ENCODE results near the gene NRF1. TPM values are rescaled to one million over a fixed set of nuclear protein-coding genes. Genes with fewer than 3 reads are reported as not detected.
"Not testable (repeated sequence)": the region's sequence is repeated elsewhere in the genome, so short reads cannot be mapped to it uniquely, and the experiment has no call there.

Gene NRF1
- total RNA-seq, 1 experiment from 2014 or later = 23.2 TPM

DNA sequence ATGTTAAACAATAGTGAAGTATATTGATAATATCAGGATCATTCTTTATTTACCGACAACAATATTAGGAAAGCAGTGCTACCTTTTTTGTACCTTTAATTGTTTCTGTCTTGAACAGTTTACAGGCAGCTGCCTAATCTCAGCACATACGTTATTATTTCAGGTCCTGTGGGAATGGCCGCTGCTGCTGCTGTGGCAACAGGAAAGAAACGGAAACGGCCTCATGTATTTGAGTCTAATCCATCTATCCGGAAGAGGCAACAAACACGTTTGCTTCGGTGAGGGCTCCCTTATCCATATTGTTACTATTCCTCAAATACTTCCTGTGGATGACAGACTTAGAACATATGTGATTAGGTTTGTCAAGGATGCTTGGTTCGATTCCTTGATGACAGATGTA, 59.7 kb downstream of the NRF1 start:
- Histone ChIP-seq H3K79me2 (ENCODE audit: low read depth) (no peaks in the 10 kb centered on the region; the same call in 1 of the 2 replicates), H3K4me3 (no peak overlapping the region), H3K9me2 (ENCODE audit: insufficient read depth) (no peaks in the 10 kb centered on the region), H2AFZ (no peak overlapping the region), H3K27me3 (ENCODE audit: insufficient read depth, low read depth) (no peaks in the 10 kb centered on the region), H3K4me2 (no peak overlapping the region), H3K4me1 (replicated peaks; ENCODE audit: insufficient read depth) (no peaks in the 10 kb centered on the region), H3K27ac (no peak overlapping the region), H4K20me1 (ENCODE audit: insufficient read depth) (no peaks in the 10 kb centered on the region), H3F3A (ENCODE audit: insufficient read depth, low read depth) (peaks cover 4% of the 10 kb centered on the region), H3K36me3 (ENCODE audit: low read depth) (peaks cover 18% of the 10 kb centered on the region; the same call in 1 of the 2 replicates), H3K9me3 (ENCODE audit: insufficient read depth, low read depth) (peaks cover 3% of the 10 kb centered on the region; the same call in 1 of the 2 replicates)
- TF ChIP-seq, protein P1, sequence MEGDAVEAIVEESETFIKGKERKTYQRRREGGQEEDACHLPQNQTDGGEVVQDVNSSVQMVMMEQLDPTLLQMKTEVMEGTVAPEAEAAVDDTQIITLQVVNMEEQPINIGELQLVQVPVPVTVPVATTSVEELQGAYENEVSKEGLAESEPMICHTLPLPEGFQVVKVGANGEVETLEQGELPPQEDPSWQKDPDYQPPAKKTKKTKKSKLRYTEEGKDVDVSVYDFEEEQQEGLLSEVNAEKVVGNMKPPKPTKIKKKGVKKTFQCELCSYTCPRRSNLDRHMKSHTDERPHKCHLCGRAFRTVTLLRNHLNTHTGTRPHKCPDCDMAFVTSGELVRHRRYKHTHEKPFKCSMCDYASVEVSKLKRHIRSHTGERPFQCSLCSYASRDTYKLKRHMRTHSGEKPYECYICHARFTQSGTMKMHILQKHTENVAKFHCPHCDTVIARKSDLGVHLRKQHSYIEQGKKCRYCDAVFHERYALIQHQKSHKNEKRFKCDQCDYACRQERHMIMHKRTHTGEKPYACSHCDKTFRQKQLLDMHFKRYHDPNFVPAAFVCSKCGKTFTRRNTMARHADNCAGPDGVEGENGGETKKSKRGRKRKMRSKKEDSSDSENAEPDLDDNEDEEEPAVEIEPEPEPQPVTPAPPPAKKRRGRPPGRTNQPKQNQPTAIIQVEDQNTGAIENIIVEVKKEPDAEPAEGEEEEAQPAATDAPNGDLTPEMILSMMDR (conservative IDR thresholded peaks at IDR 0.05) = no peak
- no peak for TF ChIP-seq EZH2 (IDR thresholded peaks at IDR 0.05; ENCODE audit: low read depth)
- DNase-seq = no peak
- intact Hi-C loops (cut with micrococcal nuclease; ENCODE audit: unreplicated experiment) = no loop called here
- POLR2A ChIA-PET (ENCODE audit: unreplicated experiment) = no interaction called here
- CTCF ChIA-PET = no interaction called here
- no TSS peak for BruUV-seq (replicated peaks)

DNA sequence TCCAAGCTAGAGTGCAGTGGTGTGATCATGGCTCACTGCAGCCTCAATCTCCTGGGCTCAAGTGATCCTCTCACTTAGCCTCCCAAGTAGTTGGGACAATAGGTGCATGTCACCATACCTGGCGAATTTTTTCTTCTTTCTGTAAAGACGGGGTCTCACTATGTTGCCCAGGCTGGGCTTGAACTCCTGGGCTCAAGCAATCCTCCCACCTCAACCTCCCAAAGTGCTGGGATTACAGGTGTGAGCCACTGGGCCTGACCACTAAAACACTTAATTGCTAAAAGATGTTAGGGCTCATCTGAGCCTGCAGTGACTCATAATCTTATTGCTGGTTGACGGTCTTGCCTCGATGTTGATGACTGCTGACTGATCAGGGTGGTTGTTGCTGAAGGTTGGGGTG, 63.0 kb downstream of the NRF1 start:
- H3K4me2 ChIP-seq; H3K27ac ChIP-seq; DNase-seq; H4K20me1 ChIP-seq (ENCODE audit: insufficient read depth); H3K79me2 ChIP-seq (ENCODE audit: low read depth); H3K4me3 ChIP-seq; H3K9me2 ChIP-seq (ENCODE audit: insufficient read depth); H3F3A ChIP-seq (ENCODE audit: insufficient read depth, low read depth); intact Hi-C loops (cut with micrococcal nuclease; ENCODE audit: unreplicated experiment); CTCF ChIA-PET; POLR2A ChIA-PET (ENCODE audit: unreplicated experiment); H3K4me1 ChIP-seq (replicated peaks; ENCODE audit: insufficient read depth); H2AFZ ChIP-seq; H3K9me3 ChIP-seq (ENCODE audit: insufficient read depth, low read depth); H3K27me3 ChIP-seq (ENCODE audit: insufficient read depth, low read depth); BruUV-seq (replicated peaks): not testable (repeated sequence)
- H3K36me3 ChIP-seq (ENCODE audit: low read depth) = peaks cover 18% of the 10 kb centered on the region; the same call in 1 of the 2 replicates

DNA sequence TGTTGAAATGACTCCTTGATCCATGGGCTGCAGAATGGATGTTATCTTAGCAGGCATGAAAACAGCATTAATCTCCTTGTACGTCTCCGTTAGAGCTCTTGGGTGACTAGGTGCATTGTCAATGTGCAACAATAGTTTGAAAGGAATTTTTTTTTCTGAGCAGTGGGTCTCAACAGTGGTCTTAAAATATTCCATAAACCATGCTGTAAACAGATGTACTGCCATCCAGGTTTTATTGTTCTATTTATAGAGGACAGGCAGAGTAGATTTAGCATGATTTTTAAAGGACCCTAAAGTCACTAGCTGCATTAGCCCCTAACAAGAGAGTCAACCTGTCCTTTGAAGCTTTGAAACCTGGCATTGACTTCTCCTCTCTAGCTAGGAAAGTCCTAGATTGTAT, 64.0 kb downstream of the NRF1 start:
- no peaks in the 10 kb centered on the region for H3K4me1 ChIP-seq (replicated peaks; ENCODE audit: insufficient read depth)
- no peaks in the 10 kb centered on the region for H3K79me2 ChIP-seq (ENCODE audit: low read depth)
- CTCF ChIA-PET = interaction anchor here (0.6 kb wide), 1 partner anchor 18 kb away, joined by 7 read pairs; no protein-coding TSS in a partner anchor
- no peak for TF ChIP-seq EZH2 (IDR thresholded peaks at IDR 0.05; ENCODE audit: low read depth)
- TF ChIP-seq, protein P1 (conservative IDR thresholded peaks at IDR 0.05) = no peak
- BruUV-seq (replicated peaks) = no TSS peak
- H3K9me3 ChIP-seq (ENCODE audit: insufficient read depth, low read depth) = peaks cover 3% of the 10 kb centered on the region; the same call in 1 of the 2 replicates
- H3K4me3 ChIP-seq = no peak overlapping the region
- no peak for DNase-seq
- intact Hi-C loops (cut with micrococcal nuclease; ENCODE audit: unreplicated experiment) = no loop called here
- H3K27ac ChIP-seq = no peak overlapping the region
- no peaks in the 10 kb centered on the region for H3K9me2 ChIP-seq (ENCODE audit: insufficient read depth)
- H3K27me3 ChIP-seq (ENCODE audit: insufficient read depth, low read depth) = no peaks in the 10 kb centered on the region
- no peaks in the 10 kb centered on the region; the same call in 1 of the 2 replicates for H3F3A ChIP-seq (ENCODE audit: insufficient read depth, low read depth)
- peaks cover 18% of the 10 kb centered on the region; the same call in 1 of the 2 replicates for H3K36me3 ChIP-seq (ENCODE audit: low read depth)
- POLR2A ChIA-PET (ENCODE audit: unreplicated experiment) = no interaction called here
- H2AFZ ChIP-seq = no peak overlapping the region
- H4K20me1 ChIP-seq (ENCODE audit: insufficient read depth) = no peaks in the 10 kb centered on the region
- no peak overlapping the region for H3K4me2 ChIP-seq

All from PC-9 (cell line).